ENCODE measurements around the gene ANKRD55. TPM values are rescaled to one million over a fixed set of nuclear protein-coding genes. Genes with fewer than 3 reads are reported as not detected.
"Not testable (repeated sequence)": the region's sequence is repeated elsewhere in the genome, so short reads cannot be mapped to it uniquely, and the experiment has no call there.

The ANKRD55 gene
- total RNA-seq, 1 donor from 2014 or later = 6.4 TPM

GRCh38 chr5:56150756-56151155, 82.4 kb downstream of the ANKRD55 start:
- intact Hi-C loops (cut with micrococcal nuclease) = not testable (repeated sequence)

DNA sequence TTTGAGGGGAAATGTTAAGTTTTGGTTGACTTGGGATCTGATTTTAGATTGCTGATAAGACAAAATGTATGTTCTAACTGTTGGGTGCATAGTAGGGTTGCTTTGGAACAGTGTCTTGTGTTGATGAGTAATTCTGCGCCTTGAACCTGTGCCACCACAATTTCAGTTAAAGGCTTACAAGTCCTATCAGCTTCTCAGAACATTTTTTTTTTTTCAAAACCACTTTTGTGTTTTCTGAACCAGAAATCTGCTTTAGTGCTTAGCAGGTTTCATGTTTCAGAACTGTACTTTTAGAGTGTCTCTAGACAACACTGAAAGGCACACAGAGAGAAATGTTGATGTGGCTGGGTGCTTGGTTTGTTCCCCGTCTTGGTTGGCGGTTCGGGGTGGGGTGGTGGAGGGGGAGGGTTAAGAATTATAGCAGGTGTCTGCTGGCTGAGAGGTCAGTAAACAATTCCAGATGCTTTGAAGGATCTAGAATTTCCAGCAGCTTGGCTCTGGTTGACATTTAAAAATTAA, 84.6 kb downstream of the ANKRD55 start:
- intact Hi-C loops (cut with micrococcal nuclease) = loop anchor here (1.0 to 5.0 kb wide), 12 partner anchors 8 to 291 kb away; no protein-coding TSS in a partner anchor

GRCh38 chr5:56147659-56148230, 85.4 kb downstream of the ANKRD55 start:
- intact Hi-C loops (cut with micrococcal nuclease) = loop anchor here (1.0 to 5.0 kb wide), 12 partner anchors 9 to 290 kb away; no protein-coding TSS in a partner anchor

DNA sequence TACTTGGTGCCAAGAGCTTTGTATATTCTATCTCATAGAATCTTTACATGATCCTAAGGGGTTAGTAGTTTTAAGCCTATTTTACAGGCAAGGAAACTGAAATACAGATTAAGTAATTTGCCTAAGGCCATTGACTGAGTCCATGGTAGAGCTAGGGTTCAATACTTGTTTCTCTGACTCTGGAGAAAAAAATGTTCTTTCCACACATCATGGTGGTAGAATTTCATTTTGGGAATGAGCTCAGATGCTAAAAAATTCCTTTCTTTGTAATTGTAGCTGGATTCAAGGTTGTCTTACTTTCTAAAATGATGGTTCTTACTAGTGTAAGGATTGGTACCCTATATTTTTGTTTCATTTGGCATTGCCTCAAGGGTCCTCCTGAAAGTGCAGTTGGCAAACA, 86.0 kb downstream of the ANKRD55 start:
- intact Hi-C loops (cut with micrococcal nuclease) = loop anchor here (5.0 kb wide), 1 partner anchor 290 kb away; no protein-coding TSS in a partner anchor

- intact Hi-C loops (cut with micrococcal nuclease) = loop anchor here (5.0 kb wide), 1 partner anchor 289 kb away; no protein-coding TSS in a partner anchor
Measured at GRCh38 chr5:56146674-56147073, 86.5 kb downstream of the ANKRD55 start.

DNA sequence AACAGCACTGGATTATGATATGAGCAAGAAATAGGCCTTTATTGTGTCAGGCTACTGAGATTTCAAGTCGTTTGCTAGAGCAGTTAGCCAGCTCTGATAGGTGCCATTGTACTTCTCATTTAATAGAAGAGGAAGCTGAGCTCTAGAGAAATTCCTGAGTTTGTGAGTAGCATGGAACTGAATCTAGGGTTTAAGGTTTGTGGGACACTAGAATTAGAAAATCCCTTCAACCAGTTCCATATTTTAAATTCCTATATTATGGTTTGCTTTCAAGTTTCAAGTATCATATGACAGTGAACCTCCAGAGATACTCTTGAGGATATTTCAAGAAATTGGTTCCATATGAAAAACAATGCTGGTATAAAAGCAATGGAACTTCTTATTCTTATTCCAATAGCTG, 87.6 kb downstream of the ANKRD55 start:
- intact Hi-C loops (cut with micrococcal nuclease) = loop anchor here (5.0 kb wide), 1 partner anchor 288 kb away; no protein-coding TSS in a partner anchor

DNA sequence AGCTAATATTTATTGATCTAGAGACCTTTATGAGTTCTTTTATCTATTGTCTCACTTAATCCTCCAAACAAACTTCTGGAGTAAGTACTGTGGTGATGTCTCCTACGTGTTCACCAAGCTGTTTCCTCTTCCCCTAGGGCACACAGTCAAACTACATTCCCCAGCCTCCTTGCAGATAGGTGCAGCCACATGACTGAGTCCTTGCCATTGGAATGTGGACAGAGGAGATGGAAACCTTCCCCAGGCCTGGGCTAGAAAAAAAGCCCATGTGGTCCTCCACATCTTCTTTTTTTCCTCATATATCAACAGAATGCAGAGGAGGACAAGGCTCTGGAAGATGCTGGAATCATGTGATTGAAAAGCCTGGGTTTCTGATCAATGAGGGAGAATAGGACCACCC, 88.0 kb downstream of the ANKRD55 start:
- intact Hi-C loops (cut with micrococcal nuclease) = loop anchor here (5.0 kb wide), 1 partner anchor 288 kb away; no protein-coding TSS in a partner anchor

DNA sequence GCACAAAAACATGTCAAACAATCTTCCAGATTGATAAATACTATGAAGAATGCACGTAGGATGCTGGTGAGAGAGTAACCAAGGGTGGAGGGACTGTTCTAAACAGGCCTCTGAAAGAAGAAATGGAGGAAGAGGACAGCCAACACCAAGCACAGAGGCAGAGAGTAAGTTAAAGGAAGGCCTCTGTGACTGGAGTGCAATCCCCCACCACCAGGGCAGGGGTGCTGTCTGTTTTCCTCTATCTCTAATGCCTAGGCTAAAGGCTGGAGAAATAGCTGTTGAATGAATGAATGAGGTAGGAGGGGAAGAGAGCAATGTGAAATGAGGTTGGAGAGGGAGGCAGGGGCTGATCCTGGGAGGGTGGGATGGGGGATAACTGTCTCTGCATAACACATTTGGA, 88.9 kb downstream of the ANKRD55 start:
- intact Hi-C loops (cut with micrococcal nuclease) = no loop called here

DNA sequence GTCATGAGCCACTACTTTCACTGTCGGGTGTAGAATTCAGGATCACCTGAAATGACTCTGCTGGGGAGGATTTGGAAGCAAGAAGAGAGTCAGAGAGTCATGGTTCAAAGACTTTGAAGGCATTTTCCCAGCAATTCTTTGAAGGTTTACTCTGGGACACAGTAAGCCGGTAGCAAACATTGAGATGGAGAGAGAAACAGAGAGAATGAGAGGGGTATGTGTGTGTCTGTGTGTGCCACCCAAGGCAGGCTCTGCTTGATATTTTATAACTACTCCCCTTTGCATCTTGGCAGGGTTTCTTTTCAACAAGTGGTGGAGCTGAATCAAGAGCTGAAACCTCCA, 89.8 kb downstream of the ANKRD55 start:
- intact Hi-C loops (cut with micrococcal nuclease) = no loop called here

- intact Hi-C loops (cut with micrococcal nuclease) = no loop called here
Measured at GRCh38 chr5:56142614-56143372, 90.3 kb downstream of the ANKRD55 start.

- intact Hi-C loops (cut with micrococcal nuclease) = no loop called here
Measured at GRCh38 chr5:56142233-56142613, 90.9 kb downstream of the ANKRD55 start.

DNA sequence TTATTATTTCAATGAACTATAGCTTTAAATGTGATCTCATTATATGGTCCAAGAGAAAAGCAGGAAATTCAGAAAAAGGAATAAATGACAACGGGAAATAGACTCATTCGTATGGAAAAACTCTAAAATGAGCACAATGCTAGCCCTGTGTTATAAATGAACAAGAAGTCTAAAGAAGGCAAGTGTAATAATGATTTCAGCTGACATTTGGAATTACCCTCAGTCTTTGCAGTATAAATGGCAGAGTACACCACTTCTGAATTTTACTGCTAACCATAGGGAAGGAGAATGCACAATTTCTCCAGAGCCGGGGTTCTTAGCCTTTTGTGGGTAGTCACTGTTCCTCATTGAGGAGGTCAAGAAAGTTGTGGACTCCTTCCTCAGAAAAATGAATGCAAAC, 93.1 kb downstream of the ANKRD55 start:
- intact Hi-C loops (cut with micrococcal nuclease) = no loop called here

DNA sequence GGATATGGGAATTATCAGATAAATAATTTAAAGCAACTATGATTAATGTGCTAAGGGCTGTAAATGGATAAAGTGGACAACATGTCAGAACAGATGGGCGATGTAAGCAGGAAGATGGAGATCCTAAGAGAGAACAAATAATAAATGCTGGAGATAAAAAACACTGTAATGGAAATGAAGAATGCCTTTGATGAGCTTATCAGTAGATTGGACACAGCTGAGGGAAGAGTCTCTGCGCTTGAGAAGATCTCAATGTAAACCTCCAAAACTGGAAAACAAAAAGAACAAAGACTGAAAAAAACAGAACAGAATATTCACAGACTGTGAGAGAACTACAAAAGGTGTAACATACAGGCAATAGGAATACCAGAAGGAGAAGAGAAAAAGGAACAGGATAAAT, 102.5 kb downstream of the ANKRD55 start:
- intact Hi-C loops (cut with micrococcal nuclease) = no loop called here

GRCh38 chr5:56129288-56129687, 103.8 kb downstream of the ANKRD55 start:
- intact Hi-C loops (cut with micrococcal nuclease) = no loop called here

GRCh38 chr5:56128113-56128512, 105.0 kb downstream of the ANKRD55 start:
- intact Hi-C loops (cut with micrococcal nuclease) = loop anchor here (1.0 kb wide), 1 partner anchor 20 kb away; no protein-coding TSS in a partner anchor

DNA sequence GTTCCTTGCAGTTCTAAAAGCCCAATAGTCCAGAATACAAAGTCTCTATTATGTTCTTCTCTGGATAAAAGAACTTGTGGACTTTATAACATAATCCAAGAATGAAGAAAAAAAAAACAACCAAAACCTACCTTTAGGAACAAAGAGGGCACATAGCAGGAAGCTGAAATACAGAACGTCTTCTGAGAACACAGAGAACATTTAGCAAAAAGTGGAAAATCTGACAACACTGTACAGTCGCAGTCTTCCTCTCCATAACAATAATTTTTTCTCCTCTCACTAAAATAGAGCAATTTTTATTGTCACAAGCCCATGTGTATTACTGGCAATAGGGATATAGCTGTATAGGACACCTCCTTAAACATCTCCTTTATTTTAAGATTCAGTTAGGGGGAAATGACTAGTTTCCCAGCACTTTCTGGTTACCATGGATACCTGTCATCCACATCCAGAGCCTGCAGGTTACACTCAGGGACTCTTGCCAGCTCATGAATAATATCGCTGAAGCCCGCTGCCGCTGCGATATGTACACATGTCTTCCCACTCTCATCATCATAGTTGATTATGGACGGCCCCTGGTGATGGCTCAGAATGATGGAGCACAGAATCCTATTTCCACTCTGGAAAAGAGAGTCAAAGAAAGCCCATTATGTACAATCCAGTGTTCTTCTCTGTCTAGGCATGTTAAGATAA, 106.5 kb downstream of the ANKRD55 start:
- intact Hi-C loops (cut with micrococcal nuclease) = loop anchor here (1.0 to 2.0 kb wide), 3 partner anchors 20 to 134 kb away; no protein-coding TSS in a partner anchor

DNA sequence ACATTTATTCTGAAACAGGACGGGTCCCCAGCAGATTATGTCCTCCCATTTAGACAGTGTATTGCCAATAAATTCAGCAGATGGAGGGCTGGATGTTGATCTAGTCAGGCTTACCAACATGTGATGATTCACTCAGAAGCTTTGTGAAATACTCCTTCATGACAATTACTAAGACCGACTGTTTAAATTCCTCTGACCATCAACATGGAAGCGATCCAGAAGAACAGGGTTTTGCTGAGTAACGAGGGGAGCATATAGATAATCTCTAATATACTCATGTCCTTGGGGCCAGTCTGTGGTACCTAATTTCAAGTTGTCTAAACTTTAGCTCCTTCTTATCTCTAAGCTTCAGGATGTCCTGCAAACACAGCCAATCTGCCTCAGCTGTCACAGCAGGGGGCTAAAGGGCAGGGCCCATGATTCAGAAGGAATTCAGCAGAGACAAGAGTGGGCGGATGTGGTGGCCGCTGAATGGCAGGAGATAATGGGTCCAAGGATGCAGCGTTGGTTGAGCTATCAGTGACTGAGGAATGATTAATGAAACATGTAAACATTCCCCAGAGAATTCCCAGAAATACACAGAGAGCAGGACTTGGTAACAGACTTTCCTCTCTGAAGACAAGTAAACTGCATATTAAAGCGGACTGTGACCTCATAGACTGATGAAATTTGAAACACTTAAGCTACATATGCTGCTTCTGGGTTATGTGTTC, 109.4 kb downstream of the ANKRD55 start:
- intact Hi-C loops (cut with micrococcal nuclease) = no loop called here

DNA sequence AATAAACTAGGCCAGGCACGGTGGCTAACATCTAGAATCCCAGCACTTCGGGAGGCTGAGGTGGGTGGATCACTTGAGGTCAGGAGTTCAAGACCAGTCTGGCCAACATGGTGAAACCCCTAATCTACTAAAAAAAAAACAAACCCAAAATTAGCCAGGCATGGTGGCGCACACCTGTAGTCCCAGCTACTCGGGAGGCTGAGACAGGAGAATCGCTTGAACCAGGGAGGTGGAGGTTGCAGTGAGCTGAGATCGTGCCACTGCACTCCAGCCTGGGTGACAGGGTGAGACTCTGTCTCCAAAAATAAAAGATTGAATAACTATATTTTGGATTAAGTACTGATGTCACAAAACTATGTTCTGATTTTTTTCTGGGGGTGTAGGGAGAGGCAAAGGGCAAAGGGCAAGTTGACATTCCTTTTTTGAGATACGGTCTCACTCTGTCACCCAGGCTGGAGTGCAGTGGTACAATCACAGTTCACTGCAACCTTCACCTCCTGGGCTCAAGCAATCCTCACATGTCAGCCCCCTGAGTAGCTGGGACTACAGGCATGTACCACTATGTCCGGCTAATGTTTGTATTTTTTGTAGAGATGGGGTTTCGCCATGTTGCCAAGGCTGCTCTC, 110.7 kb downstream of the ANKRD55 start:
- intact Hi-C loops (cut with micrococcal nuclease) = not testable (repeated sequence)

DNA sequence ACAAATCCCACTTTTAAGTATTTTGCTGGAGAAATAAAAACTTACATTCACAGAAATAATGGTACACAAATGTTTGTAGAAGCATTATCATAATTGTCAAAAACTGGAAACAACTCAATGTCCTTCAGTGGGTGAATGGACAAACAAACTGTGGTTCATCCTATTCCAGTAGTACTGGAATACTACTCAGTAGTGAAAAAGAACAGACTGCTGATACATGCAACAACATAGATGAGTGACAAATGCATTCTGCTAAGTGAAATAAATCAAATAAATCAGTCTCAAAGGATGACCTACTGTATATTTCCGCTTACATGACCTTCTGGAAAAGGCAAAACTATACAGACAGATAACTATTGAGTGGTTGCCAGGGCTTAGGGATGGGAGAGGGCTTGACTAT, 114.1 kb downstream of the ANKRD55 start:
- intact Hi-C loops (cut with micrococcal nuclease) = no loop called here

DNA sequence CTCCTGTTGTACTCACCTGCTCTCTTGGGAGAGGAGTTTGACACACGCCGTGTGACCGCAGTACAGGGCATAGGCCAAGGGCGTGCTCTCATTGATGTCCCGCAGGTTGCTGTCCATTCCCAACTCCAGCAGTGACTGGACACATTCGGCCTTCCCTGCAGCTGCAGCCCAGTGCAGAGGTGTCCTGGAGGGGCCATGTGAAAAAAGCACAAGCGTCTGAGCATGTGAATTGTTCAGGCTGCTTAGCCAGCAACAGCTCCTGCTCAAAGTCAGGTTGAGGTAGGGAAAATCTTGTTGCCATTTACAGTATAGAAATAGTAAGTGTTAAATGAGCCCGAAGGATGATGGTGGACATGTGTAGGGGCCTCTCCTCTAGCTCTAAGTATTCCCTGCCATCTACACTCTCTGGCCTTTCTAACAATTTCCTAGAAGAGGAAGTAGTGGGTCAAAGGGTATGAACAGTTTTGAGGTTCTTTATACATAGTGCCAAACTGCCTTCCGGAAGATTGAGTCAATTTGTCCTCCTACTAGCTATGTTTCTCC, 116.5 kb downstream of the ANKRD55 start:
- intact Hi-C loops (cut with micrococcal nuclease) = no loop called here

All from T-helper 1 cell treated with Interleukin-12 subunit alpha and Interleukin-12 subunit beta and Interleukin-4 antibody, amounts not matched to agents 30 ng/mL and 1 ng/mL, for 36 hours (primary cell).